Gastroesophageal sphincter (tissue), 3 donors: Measurements from ENCODE around the gene HS3ST4.

Experiments
- CTCF ChIP-seq, 4 experiments: fragments of 200-600 bp in 2 of 4; fragments of 450-650 bp in 2 of 4; sonication (generic) in 1 of 4; IDR thresholded peaks; one replicate each; pipeline ENCODE4 v1.5.1; 2017 to 2019; ENCODE audit warnings: antibody characterized with exemption in 4 of 4, mild to moderate bottlenecking in 2 of 4, moderate library complexity in 2 of 4
- EP300 ChIP-seq: sonication (generic); formaldehyde crosslinking; IDR thresholded peaks from one replicate; pipeline ENCODE4 v1.6.1; 2017; ENCODE audit warnings: antibody characterized with exemption, mild to moderate bottlenecking

- no peak for TF ChIP-seq CTCF (IDR thresholded peaks at IDR 0.05)
- TF ChIP-seq EP300: no peak
Observed at GRCh38 chr16:25893332-25893731, 201.6 kb downstream of the HS3ST4 start.
